ENCODE results near the gene KLHL42.

Gene KLHL42

GRCh38 chr12:27817766-27818165 lies 37.7 kb downstream of the KLHL42 start:
- TF ChIP-seq EGR1 (IDR thresholded peaks at IDR 0.05) = no peak
- no peak for TF ChIP-seq EP300 (IDR thresholded peaks at IDR 0.05; ENCODE audit: borderline replicate concordance)
- TF ChIP-seq TAF1 (IDR thresholded peaks at IDR 0.05; ENCODE audit: low read depth) = no peak
- TF ChIP-seq TEAD4 (IDR thresholded peaks at IDR 0.05) = no peak
- TF ChIP-seq, protein P1, sequence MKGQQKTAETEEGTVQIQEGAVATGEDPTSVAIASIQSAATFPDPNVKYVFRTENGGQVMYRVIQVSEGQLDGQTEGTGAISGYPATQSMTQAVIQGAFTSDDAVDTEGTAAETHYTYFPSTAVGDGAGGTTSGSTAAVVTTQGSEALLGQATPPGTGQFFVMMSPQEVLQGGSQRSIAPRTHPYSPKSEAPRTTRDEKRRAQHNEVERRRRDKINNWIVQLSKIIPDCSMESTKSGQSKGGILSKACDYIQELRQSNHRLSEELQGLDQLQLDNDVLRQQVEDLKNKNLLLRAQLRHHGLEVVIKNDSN (IDR thresholded peaks at IDR 0.05) = no peak
- no peak for TF ChIP-seq FOXM1 (IDR thresholded peaks at IDR 0.05; ENCODE audit: borderline replicate concordance, low read depth)
- TF ChIP-seq CREB1 (IDR thresholded peaks at IDR 0.05; ENCODE audit: low read depth) = no peak
- TF ChIP-seq REST (IDR thresholded peaks at IDR 0.05; ENCODE audit: low read depth) = no peak
- no peak for TF ChIP-seq NFIC (IDR thresholded peaks at IDR 0.05)
- TF ChIP-seq RAD21 (IDR thresholded peaks at IDR 0.05; ENCODE audit: low read depth) = no peak
- TF ChIP-seq, protein P2, sequence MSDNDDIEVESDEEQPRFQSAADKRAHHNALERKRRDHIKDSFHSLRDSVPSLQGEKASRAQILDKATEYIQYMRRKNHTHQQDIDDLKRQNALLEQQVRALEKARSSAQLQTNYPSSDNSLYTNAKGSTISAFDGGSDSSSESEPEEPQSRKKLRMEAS (IDR thresholded peaks at IDR 0.05) = no peak
- TF ChIP-seq YY1 (IDR thresholded peaks at IDR 0.05; ENCODE audit: low read depth) = no peak
- TF ChIP-seq ZBTB7A (IDR thresholded peaks at IDR 0.05; ENCODE audit: low read depth) = no peak
- no peak for TF ChIP-seq CEBPB (IDR thresholded peaks at IDR 0.05)
- TF ChIP-seq TCF12 (IDR thresholded peaks at IDR 0.05; ENCODE audit: low read depth) = no peak

DNA sequence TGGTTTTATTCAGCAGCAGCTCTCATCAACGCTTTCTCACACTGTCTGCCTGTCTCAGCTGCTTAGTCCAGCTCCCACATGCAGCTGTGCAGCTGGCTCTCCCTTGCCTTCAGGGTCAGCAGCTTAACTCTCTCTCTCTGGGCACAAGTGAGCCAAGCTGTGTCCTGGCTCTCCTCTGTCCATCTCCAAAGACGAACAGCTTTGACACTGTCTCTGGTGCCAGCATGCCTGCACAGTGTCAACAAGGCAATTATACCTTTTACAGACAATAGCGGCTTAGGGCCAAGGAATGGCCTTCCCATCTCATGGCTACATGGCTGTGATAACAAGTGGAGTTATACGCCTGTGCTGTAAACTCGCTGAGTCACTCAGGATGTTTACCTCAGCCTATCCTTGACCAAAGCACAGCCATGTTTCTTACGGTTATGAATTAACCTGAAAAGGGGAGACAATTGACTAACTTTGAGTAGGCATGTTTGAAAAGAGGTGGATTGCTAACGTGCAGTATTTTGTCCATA lies 38.4 kb downstream of the KLHL42 start:
- TF ChIP-seq ZBTB7A (IDR thresholded peaks at IDR 0.05; ENCODE audit: low read depth) = no peak
- TF ChIP-seq EGR1 (IDR thresholded peaks at IDR 0.05) = no peak
- no peak for TF ChIP-seq FOXM1 (IDR thresholded peaks at IDR 0.05; ENCODE audit: borderline replicate concordance, low read depth)
- TF ChIP-seq TEAD4 (IDR thresholded peaks at IDR 0.05) = no peak
- TF ChIP-seq, protein P1 (IDR thresholded peaks at IDR 0.05) = no peak
- TF ChIP-seq CEBPB (IDR thresholded peaks at IDR 0.05) = no peak
- no peak for TF ChIP-seq EP300 (IDR thresholded peaks at IDR 0.05; ENCODE audit: borderline replicate concordance)
- no peak for TF ChIP-seq REST (IDR thresholded peaks at IDR 0.05; ENCODE audit: low read depth)
- TF ChIP-seq TAF1 (IDR thresholded peaks at IDR 0.05; ENCODE audit: low read depth) = no peak
- no peak for TF ChIP-seq NFIC (IDR thresholded peaks at IDR 0.05)
- no peak for TF ChIP-seq RAD21 (IDR thresholded peaks at IDR 0.05; ENCODE audit: low read depth)
- TF ChIP-seq CREB1 (IDR thresholded peaks at IDR 0.05; ENCODE audit: low read depth) = no peak
- TF ChIP-seq YY1 (IDR thresholded peaks at IDR 0.05; ENCODE audit: low read depth) = no peak
- TF ChIP-seq, protein P2 (IDR thresholded peaks at IDR 0.05) = no peak

GRCh38 chr12:27820564-27820963 lies 40.5 kb downstream of the KLHL42 start:
- no peak for TF ChIP-seq CREB1 (IDR thresholded peaks at IDR 0.05; ENCODE audit: low read depth)
- TF ChIP-seq RAD21 (IDR thresholded peaks at IDR 0.05; ENCODE audit: low read depth) = no peak

GRCh38 chr12:27821259-27821973 lies 41.4 kb downstream of the KLHL42 start:
- no peak for TF ChIP-seq FOXM1 (IDR thresholded peaks at IDR 0.05; ENCODE audit: borderline replicate concordance, low read depth)
- TF ChIP-seq EP300 (IDR thresholded peaks at IDR 0.05; ENCODE audit: borderline replicate concordance) = no peak
- no peak for TF ChIP-seq ZBTB7A (IDR thresholded peaks at IDR 0.05; ENCODE audit: low read depth)
- no peak for TF ChIP-seq YY1 (IDR thresholded peaks at IDR 0.05; ENCODE audit: low read depth)
- no peak for TF ChIP-seq NFIC (IDR thresholded peaks at IDR 0.05)
- peak; percentile 78 for TF ChIP-seq RAD21 (IDR thresholded peaks at IDR 0.05; ENCODE audit: low read depth)
- no peak for TF ChIP-seq TCF12 (IDR thresholded peaks at IDR 0.05; ENCODE audit: low read depth)
- TF ChIP-seq REST (IDR thresholded peaks at IDR 0.05; ENCODE audit: low read depth) = no peak
- TF ChIP-seq, protein P2 (IDR thresholded peaks at IDR 0.05) = peak; percentile 51; the same call in 1 of the 2 replicates
- no peak for TF ChIP-seq EGR1 (IDR thresholded peaks at IDR 0.05)
- no peak for TF ChIP-seq TAF1 (IDR thresholded peaks at IDR 0.05; ENCODE audit: low read depth)
- TF ChIP-seq CEBPB (IDR thresholded peaks at IDR 0.05) = no peak
- TF ChIP-seq, protein P1 (IDR thresholded peaks at IDR 0.05) = peak; percentile 49; the same call in 1 of the 2 replicates
- TF ChIP-seq CREB1 (IDR thresholded peaks at IDR 0.05; ENCODE audit: low read depth) = no peak
- peak; percentile 85 for TF ChIP-seq TEAD4 (IDR thresholded peaks at IDR 0.05)

All from Ishikawa (cell line).